Measurements from ENCODE around the gene SPPL2B.

SPPL2B gene

DNA sequence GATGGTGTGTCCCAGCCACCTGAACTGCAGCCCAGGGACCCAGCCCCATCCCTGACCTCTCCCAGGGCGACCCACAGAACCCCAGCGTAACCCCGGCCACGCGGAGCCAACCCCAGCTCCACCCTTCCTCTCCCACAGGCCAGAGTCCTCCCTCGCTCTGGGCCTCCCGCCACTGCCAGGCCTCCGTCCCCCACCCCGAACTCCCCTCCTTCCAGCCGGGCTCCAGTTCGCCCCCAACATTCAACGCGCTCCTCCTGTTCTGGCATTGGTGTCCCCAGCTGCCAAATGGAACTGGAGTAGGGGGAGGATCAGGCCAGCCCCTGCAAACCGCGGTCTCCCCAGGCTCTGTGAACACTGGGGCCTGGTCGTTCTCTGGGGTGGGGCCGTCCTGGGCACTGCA is 28.0 kb upstream of the SPPL2B start:
- no peak for ATAC-seq

GRCh38 chr19:2302319-2303210 is 25.9 kb upstream of the SPPL2B start:
- peak in 1 of 2 donors; percentile 25 for ATAC-seq

GRCh38 chr19:2303211-2303798 is 25.2 kb upstream of the SPPL2B start:
- no peak for ATAC-seq

DNA sequence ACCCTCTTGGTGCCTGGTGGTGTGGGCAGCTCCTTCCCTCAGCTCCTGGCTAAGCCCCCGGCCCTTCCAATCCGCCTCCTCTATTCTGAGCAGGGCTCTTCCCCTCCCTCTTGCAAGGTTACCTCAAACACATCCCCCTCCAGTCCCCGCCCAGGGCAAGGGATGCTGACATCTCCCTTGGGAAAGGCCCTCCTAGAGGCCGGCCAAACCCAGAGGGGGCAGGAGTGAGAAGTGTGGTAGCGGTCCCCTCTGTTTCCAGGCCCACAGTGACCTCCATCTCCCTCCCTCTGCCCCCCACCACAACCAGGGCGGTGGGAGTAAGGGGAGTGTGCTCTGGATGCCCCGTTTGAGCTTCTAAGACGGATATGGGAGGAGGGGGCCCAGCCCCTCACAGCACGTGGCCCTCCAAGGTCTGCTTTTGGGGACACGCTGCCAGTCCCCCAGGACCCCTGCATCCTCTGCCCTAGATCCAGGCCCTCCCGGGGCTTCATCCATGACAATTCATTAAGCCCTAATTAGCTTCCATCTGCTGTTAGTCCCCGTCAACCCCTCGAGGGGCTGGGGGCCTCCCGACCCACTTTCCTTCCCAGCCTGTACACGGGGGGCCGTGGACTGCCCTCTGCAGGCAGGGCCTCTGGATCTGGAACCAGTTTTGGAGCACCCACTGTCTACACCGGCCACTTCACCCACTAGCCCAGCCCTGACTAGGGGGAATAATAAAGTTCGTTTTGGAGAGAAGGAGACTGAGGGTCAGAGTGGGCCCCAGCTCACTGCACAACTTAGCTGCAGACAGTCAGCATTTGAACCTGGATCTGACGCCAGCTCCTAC is 22.8 kb upstream of the SPPL2B start:
- no peak for ATAC-seq

DNA sequence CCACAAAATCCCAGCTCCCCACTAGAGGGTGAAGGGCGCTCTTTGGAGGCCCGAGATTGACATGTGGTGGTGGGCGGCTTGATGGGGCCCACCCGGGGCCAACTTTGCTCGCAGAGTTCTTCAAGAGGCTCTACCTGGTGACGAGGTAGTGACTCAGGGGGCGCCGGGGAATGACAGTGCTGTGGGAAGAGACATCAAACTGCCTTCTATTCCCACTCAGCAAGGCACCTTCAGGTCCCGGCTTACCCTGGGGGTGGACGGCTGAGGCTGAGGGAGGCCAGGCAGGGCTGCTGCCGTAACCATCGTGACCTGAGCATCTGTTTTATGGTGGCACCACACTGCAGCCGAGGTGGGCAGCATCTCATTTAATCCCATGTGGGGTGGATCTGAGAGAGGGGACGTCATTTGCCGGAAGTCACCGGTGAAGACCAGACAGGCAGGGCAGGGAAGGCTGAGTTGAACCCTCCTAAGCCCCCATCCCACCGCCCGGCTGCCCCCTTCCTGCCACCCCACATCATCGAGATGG is 22.1 kb upstream of the SPPL2B start:
- ATAC-seq = no peak

DNA sequence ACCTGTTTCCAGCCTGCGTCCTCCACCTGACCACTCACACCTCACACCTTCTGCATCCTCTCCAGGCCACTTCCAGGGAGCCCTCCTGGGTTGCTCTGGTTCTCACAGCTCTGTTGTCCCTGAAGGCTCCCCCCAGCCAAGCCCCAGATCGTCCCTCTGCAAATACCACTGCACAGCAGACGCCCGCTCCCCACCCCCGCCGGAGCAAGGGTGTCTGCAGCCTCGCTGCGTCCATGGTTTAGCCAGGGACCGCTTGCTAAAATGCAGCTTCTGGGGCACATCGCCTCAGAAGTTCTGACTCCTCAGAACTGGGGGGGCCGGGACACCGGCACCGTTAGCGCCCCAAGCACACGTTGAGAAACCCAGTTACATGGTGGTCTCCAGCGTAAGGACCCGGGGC is 21.5 kb upstream of the SPPL2B start:
- ATAC-seq = no peak

DNA sequence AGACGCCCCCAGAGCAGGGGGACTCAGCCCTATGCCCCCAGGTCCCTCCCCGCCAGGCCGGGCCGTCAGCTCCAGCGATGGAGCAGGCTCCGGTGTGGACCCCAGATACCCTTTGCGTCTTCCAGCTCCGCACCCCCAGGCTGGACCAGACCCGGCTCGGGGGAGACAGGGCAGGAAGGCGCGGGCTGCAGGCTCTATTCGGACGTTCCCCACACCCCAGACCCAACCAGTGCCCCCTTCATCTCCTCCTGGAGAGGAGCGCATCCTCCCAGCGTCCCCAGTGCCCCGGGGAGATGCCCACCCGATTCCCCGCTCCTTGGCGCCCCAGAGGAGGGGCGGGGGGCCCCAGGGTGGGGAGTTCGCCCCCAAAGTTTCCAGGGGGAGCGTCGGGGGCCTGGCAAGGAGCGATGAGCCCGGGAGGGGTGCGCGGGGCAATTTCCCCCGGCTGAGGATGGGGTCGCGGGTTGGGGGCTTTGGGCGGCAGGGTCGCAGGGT is 20.9 kb upstream of the SPPL2B start:
- no peak for ATAC-seq

DNA sequence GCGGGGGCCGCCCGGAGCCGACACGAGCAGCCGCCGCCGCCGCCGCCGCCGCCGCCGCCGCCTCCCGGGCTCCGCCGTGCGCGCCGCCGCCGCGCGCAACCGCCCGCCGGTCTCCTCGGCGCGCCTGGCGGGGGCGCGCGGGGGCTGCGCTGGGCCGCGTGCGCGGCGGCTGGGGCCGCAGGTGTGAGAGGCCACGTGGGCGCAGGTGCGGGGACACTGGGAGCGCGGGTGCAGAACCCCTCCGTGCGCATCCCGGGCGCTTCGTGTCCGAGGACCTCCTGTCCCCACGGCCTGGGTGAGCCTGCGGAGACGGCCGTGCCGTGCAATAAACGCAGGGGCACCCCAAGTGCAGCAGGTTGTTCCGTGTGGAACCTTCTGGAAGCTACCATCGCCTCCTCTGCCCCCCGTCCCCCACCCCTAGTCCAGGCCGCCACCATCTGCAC is 20.3 kb upstream of the SPPL2B start, which contains the start of gene LINGO3:
Gene LINGO3 (minus strand): TSS at position 41 of the 443 bp plus-strand sequence. CDS start 16,378 bp downstream, outside the sequence.
- ATAC-seq = no peak

DNA sequence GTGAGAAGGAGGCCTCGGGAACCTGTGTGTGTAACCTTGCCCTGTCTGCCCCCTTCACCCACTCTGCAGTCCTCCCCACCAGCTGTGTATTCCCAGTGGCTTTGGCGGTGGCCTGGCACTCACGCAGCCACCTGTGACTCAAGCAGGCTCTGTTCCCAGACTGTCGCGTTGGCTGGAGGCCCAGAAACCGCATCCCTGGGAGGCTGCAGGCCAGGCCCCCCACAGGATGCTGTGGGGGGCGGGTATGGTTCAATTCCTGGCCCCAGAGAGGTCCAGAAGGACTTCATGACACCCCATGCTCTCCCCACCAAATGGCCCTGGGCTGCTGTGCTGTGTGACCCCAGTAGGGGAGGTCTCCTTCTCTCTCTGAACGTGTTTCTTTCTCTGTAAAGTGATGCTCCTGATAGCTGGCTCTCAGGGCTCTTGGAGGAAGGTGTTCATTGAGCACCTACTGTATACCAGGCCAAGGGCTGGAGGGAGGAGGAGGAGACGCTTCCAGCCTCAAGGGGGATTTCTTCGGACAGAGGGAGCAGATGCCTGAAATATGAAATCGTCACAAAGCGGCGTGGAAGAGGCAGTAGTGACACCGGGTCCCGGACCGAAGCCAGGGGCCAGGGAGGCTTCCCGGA is 18.6 kb upstream of the SPPL2B start:
- no peak for ATAC-seq

DNA sequence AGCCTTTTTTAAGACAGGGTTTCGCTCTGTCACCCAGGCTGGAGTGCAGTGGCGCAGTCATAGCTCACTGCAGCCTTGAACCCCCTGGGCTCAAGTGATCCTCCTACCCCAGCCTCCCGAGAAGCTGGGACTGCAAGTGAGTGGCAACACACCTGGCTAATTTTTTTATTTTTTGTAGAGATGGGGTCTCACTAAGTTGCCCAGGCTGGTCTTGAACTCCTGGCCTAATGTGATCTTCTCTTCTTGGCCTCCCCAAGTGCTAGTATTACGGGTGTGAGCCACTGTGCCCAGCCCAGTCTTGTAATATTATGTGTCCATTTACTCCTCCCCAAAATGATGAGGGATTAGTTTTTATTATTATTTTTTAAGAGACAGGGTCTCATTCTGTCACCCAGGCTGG is 17.4 kb upstream of the SPPL2B start:
- no peak for ATAC-seq

- no peak for ATAC-seq
Observed at GRCh38 chr19:2312820-2313501, 15.5 kb upstream of the SPPL2B start.

- ATAC-seq = no peak
Observed at GRCh38 chr19:2315121-2315817, 13.2 kb upstream of the SPPL2B start.

- peak in 1 of 2 donors; percentile 53 for ATAC-seq
Observed at GRCh38 chr19:2315818-2316353, 12.6 kb upstream of the SPPL2B start.

- ATAC-seq = no peak
Observed at GRCh38 chr19:2317300-2317699, 11.2 kb upstream of the SPPL2B start.

- ATAC-seq = no peak
Observed at GRCh38 chr19:2317756-2318155, 10.7 kb upstream of the SPPL2B start.

GRCh38 chr19:2318923-2319322 is 9.6 kb upstream of the SPPL2B start:
- no peak for ATAC-seq

GRCh38 chr19:2319551-2319950 is 8.9 kb upstream of the SPPL2B start:
- ATAC-seq = no peak

GRCh38 chr19:2320049-2320448 is 8.4 kb upstream of the SPPL2B start:
- no peak for ATAC-seq

DNA sequence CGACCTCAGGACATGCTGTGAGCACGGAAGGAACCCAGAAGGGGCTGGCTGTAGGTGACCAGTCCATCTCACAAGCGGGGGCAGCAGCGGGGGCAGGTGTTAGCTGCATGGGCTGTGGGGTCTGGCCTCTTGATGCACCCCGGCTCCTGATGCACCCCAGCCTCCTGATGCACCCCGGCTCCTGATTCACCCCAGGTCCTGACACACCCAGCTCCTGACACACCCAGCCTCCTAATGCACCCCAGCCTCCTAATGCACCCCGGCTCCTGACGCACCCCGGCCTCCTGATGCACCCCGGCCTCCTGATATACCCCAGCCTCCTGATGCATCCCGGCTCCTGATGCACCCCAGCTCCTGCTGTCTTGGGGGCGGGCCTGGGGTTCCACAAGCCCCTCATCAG is 7.5 kb upstream of the SPPL2B start:
- no peak for ATAC-seq

- no peak for ATAC-seq
Observed at GRCh38 chr19:2321565-2322283, 6.8 kb upstream of the SPPL2B start.
